HepG2 (cell line): ENCODE data around the gene NDUFS2. TPM values are rescaled to one million over a fixed set of nuclear protein-coding genes. Genes with fewer than 3 reads are reported as not detected.

Experiments
- CBX5 ChIP-seq: sonication (generic); formaldehyde crosslinking; IDR thresholded peaks from 2 replicates; pipeline ENCODE4 v1.4.0; 2020; ENCODE audit warnings: missing genetic modification reagents, borderline replicate concordance
- KMT2A ChIP-seq: sonication (generic); formaldehyde crosslinking; IDR thresholded peaks from 2 replicates; pipeline ENCODE4 v1.4.0; 2020; ENCODE audit warnings: missing genetic modification reagents
- KMT2B ChIP-seq: IDR thresholded peaks from 2 replicates; pipeline ENCODE4 v1.6.1; 2016; ENCODE audit warnings: missing genetic modification reagents, missing compliant biosample characterization
- MAFG ChIP-seq: sonication (generic); formaldehyde crosslinking; IDR thresholded peaks from 2 replicates; pipeline ENCODE4 v1.5.1; 2020; ENCODE audit warnings: mild to moderate bottlenecking, missing genetic modification reagents
- MBD4 ChIP-seq: IDR thresholded peaks from 2 replicates; pipeline ENCODE4 v1.6.1; 2012; ENCODE audit warnings: low read length, inconsistent platforms, borderline replicate concordance
- SRSF9 ChIP-seq: fragments of 200-400 bp; formaldehyde crosslinking; IDR thresholded peaks from 2 replicates; pipeline ENCODE4 v1.6.1; 2018; ENCODE audit warnings: borderline replicate concordance, mild to moderate bottlenecking, low read depth, low read length; ENCODE audit not compliant: insufficient read depth, poor library complexity, severe bottlenecking
- TCF12 ChIP-seq, 2 experiments: fragments of 450-650 bp in 1 of 2; sonication (generic) in 1 of 2; formaldehyde crosslinking in 1 of 2; IDR thresholded peaks; 2 replicates each; pipeline versions ENCODE4 v1.6.1 to v1.8.0; 2017 to 2022; ENCODE audit warnings: antibody characterized with exemption in 1 of 2, mild to moderate bottlenecking in 1 of 2, missing genetic modification reagents in 1 of 2, moderate library complexity in 1 of 2
- ZFX ChIP-seq: sonication (generic); formaldehyde crosslinking; IDR thresholded peaks from 2 replicates; pipeline ENCODE4 v1.4.0; 2020; ENCODE audit warnings: mild to moderate bottlenecking, low read depth, missing genetic modification reagents, moderate library complexity
- ZNF205 ChIP-seq: IDR thresholded peaks from 2 replicates; pipeline ENCODE4 v1.6.1; 2018; ENCODE audit warnings: missing biosample characterization, missing genetic modification reagents
- ZNF230 ChIP-seq: sonication (generic); formaldehyde crosslinking; IDR thresholded peaks from 2 replicates; pipeline ENCODE4 v1.4.0; 2020; ENCODE audit warnings: mild to moderate bottlenecking, missing genetic modification reagents
- ZNF260 ChIP-seq: sonication (generic); formaldehyde crosslinking; IDR thresholded peaks from 2 replicates; pipeline ENCODE4 v1.4.0; 2020; ENCODE audit warnings: missing genetic modification reagents, low read depth, mild to moderate bottlenecking, borderline replicate concordance
- ZNF737 ChIP-seq: sonication (generic); formaldehyde crosslinking; IDR thresholded peaks from 2 replicates; pipeline ENCODE4 v1.5.0; 2020; ENCODE audit warnings: missing genetic modification reagents, mild to moderate bottlenecking, borderline replicate concordance
- ZNF780A ChIP-seq: sonication (generic); formaldehyde crosslinking; IDR thresholded peaks from 2 replicates; pipeline ENCODE4 v1.8.0; 2022; ENCODE audit warnings: mild to moderate bottlenecking, missing genetic modification reagents, moderate library complexity
- polyA plus RNA-seq, 8 experiments: library from polyadenylated mRNA; depleted of rRNA in 3 of 8; stranded (reverse) in 7 of 8; unstranded in 1 of 8; fragments of >200 nt; fragmentation: Illumina TruSeq in 4 of 8; extraction: Trizol in 4 of 8; gene quantifications; 2 replicates each; pipeline versions ENCODE4 v1.2.1 to v1.2.3, GENCODE V29; 2011 to 2016; ENCODE audit warnings: low read depth in 4 of 8, missing spikeins in 1 of 8, mixed read lengths in 1 of 8; ENCODE audit not compliant: insufficient read depth in 1 of 8
- total RNA-seq, 5 experiments: library from RNA; depleted of rRNA; stranded (reverse); fragments of >200 nt; fragmentation: Illumina TruSeq; extraction: Trizol; gene quantifications; 2 replicates each; pipeline ENCODE4 v1.2.3, GENCODE V29; 2016; ENCODE audit warnings: low read depth in 1 of 5
- TF ChIP-seq, protein P1 (sequence below): sonication (generic); formaldehyde crosslinking; IDR thresholded peaks from 2 replicates; pipeline ENCODE4 v1.4.0; 2020; ENCODE audit warnings: missing genetic modification reagents
- TF ChIP-seq, protein P2 (sequence below): sonication (generic); formaldehyde crosslinking; IDR thresholded peaks from 2 replicates; pipeline ENCODE4 v1.8.1; 2023; ENCODE audit warnings: mild to moderate bottlenecking, missing genetic modification reagents
- TF ChIP-seq, protein P3 (sequence below): sonication (generic); formaldehyde crosslinking; IDR thresholded peaks from 2 replicates; pipeline ENCODE4 v1.5.1; 2020; ENCODE audit warnings: mild to moderate bottlenecking, missing genetic modification reagents, moderate library complexity
- TF ChIP-seq, protein P4 (sequence below): sonication (generic); formaldehyde crosslinking; IDR thresholded peaks from 2 replicates; pipeline ENCODE4 v1.4.0; 2020; ENCODE audit warnings: missing genetic modification reagents, borderline replicate concordance

Gene NDUFS2
- total and polyA plus RNA-seq, 2 of the 13 experiments (the other 11 are each of a cell fraction or from before 2014, with no cell fraction given), result 89.9 to 118 TPM

DNA sequence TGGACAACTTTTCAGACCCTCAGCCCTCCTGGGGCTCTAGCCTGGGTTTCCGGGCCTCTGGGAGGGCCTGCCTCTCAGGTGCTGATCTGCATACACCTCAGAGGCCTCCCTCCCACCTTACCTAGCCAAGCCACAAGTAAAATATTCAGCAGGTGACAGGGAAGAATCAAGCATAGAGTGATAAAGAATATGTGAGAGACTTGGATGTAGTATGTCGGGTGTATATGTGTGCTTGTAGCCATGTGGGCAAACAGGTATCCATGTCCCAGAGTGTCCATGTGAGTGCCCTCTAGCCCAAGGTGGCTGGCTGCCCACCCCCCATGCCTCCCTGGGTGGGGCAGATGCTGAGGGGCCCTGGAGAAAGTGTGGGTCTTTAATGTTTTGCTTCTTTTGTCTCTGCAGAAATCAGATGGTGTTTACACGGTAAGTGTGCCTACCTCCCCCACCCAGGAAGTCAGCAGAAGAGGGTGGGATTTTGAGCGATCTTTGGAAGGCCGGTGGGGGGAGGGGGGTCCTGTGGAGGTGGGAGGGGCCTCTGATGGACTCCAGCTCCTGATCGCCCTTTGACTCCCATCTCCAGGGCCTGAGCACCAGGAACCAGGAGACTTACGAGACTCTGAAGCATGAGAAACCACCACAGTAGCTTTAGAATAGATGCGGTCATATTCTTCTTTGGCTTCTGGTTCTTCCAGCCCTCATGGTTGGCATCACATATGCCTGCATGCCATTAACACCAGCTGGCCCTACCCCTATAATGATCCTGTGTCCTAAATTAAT, 16.3 kb downstream of the NDUFS2 start (continued):
- TF ChIP-seq ZNF737 (CRISPR knock-in tag) (no peak; the same call in 1 of the 2 replicates), ZNF780A (CRISPR knock-in tag) (no peak), KMT2B (CRISPR knock-in tag) (no peak), TCF12 (IDR thresholded peaks at IDR 0.05) (no peak), TCF12 (CRISPR knock-in tag; IDR thresholded peaks at IDR 0.05) (no peak), ZFX (peak; percentile 18; the same call in 1 of the 2 replicates), ZNF260 (CRISPR knock-in tag) (no peak), MBD4 (no peak), SRSF9 (no peak), ZNF205 (CRISPR knock-in tag) (peak; percentile 12; the same call in 1 of the 2 replicates), MAFG (CRISPR knock-in tag) (no peak), ZNF230 (CRISPR knock-in tag) (0 out of 2 replicates have a peak, but pooled peaks have one; percentile 49), KMT2A (CRISPR knock-in tag) (no peak), CBX5 (no peak; the same call in 1 of the 2 replicates)
- TF ChIP-seq, protein P1, sequence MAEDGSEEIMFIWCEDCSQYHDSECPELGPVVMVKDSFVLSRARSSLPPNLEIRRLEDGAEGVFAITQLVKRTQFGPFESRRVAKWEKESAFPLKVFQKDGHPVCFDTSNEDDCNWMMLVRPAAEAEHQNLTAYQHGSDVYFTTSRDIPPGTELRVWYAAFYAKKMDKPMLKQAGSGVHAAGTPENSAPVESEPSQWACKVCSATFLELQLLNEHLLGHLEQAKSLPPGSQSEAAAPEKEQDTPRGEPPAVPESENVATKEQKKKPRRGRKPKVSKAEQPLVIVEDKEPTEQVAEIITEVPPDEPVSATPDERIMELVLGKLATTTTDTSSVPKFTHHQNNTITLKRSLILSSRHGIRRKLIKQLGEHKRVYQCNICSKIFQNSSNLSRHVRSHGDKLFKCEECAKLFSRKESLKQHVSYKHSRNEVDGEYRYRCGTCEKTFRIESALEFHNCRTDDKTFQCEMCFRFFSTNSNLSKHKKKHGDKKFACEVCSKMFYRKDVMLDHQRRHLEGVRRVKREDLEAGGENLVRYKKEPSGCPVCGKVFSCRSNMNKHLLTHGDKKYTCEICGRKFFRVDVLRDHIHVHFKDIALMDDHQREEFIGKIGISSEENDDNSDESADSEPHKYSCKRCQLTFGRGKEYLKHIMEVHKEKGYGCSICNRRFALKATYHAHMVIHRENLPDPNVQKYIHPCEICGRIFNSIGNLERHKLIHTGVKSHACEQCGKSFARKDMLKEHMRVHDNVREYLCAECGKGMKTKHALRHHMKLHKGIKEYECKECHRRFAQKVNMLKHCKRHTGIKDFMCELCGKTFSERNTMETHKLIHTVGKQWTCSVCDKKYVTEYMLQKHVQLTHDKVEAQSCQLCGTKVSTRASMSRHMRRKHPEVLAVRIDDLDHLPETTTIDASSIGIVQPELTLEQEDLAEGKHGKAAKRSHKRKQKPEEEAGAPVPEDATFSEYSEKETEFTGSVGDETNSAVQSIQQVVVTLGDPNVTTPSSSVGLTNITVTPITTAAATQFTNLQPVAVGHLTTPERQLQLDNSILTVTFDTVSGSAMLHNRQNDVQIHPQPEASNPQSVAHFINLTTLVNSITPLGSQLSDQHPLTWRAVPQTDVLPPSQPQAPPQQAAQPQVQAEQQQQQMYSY (CRISPR knock-in tag), result no peak
- TF ChIP-seq, protein P2, sequence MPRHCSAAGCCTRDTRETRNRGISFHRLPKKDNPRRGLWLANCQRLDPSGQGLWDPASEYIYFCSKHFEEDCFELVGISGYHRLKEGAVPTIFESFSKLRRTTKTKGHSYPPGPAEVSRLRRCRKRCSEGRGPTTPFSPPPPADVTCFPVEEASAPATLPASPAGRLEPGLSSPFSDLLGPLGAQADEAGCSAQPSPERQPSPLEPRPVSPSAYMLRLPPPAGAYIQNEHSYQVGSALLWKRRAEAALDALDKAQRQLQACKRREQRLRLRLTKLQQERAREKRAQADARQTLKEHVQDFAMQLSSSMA (CRISPR knock-in tag), result no peak
- TF ChIP-seq, protein P3, sequence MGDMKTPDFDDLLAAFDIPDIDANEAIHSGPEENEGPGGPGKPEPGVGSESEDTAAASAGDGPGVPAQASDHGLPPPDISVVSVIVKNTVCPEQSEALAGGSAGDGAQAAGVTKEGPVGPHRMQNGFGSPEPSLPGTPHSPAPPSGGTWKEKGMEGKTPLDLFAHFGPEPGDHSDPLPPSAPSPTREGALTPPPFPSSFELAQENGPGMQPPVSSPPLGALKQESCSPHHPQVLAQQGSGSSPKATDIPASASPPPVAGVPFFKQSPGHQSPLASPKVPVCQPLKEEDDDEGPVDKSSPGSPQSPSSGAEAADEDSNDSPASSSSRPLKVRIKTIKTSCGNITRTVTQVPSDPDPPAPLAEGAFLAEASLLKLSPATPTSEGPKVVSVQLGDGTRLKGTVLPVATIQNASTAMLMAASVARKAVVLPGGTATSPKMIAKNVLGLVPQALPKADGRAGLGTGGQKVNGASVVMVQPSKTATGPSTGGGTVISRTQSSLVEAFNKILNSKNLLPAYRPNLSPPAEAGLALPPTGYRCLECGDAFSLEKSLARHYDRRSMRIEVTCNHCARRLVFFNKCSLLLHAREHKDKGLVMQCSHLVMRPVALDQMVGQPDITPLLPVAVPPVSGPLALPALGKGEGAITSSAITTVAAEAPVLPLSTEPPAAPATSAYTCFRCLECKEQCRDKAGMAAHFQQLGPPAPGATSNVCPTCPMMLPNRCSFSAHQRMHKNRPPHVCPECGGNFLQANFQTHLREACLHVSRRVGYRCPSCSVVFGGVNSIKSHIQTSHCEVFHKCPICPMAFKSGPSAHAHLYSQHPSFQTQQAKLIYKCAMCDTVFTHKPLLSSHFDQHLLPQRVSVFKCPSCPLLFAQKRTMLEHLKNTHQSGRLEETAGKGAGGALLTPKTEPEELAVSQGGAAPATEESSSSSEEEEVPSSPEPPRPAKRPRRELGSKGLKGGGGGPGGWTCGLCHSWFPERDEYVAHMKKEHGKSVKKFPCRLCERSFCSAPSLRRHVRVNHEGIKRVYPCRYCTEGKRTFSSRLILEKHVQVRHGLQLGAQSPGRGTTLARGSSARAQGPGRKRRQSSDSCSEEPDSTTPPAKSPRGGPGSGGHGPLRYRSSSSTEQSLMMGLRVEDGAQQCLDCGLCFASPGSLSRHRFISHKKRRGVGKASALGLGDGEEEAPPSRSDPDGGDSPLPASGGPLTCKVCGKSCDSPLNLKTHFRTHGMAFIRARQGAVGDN (CRISPR knock-in tag), result peak; percentile 75
- TF ChIP-seq, protein P4, sequence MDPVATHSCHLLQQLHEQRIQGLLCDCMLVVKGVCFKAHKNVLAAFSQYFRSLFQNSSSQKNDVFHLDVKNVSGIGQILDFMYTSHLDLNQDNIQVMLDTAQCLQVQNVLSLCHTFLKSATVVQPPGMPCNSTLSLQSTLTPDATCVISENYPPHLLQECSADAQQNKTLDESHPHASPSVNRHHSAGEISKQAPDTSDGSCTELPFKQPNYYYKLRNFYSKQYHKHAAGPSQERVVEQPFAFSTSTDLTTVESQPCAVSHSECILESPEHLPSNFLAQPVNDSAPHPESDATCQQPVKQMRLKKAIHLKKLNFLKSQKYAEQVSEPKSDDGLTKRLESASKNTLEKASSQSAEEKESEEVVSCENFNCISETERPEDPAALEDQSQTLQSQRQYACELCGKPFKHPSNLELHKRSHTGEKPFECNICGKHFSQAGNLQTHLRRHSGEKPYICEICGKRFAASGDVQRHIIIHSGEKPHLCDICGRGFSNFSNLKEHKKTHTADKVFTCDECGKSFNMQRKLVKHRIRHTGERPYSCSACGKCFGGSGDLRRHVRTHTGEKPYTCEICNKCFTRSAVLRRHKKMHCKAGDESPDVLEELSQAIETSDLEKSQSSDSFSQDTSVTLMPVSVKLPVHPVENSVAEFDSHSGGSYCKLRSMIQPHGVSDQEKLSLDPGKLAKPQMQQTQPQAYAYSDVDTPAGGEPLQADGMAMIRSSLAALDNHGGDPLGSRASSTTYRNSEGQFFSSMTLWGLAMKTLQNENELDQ (CRISPR knock-in tag), result no peak
